GM19240 (cell line): ENCODE results near the gene EXOSC3.

ENCODE experiments used
- DNase-seq: peaks from one replicate; pipeline ENCODE4 v3.0.0; 2011; ENCODE audit warnings: low spot score; ENCODE audit not compliant: insufficient read length

Gene EXOSC3

GRCh38 chr9:37732952-37733351 lies 51.9 kb downstream of the EXOSC3 start:
- no peak for DNase-seq

- DNase-seq: no peak
Measured at GRCh38 chr9:37732086-37732741, 52.6 kb downstream of the EXOSC3 start.

- DNase-seq: no peak
Measured at GRCh38 chr9:37730839-37731238, 54.0 kb downstream of the EXOSC3 start.

GRCh38 chr9:37730256-37730655 lies 54.6 kb downstream of the EXOSC3 start:
- no peak for DNase-seq
